Adrenal gland (tissue), 12 donors: ENCODE results near the gene ANKS1B. TPM values are rescaled to one million over a fixed set of nuclear protein-coding genes. Genes with fewer than 3 reads are reported as not detected.

Experiments used
- DNase-seq, 7 donors: peaks; one replicate each; pipeline ENCODE4 v3.0.0-alpha.2; 2019 to 2020
- H3K27ac ChIP-seq, 5 donors: fragments of 200-600 bp; sonication (generic) in 4 of 5; 1 replicate in 3 of 5; 2 replicates in 2 of 5; pipeline versions ENCODE4 v1.5.1 to v1.8.0; 2016 to 2020; ENCODE audit warnings: mild to moderate bottlenecking in 1 of 5
- H3K27me3 ChIP-seq: fragments of 200-600 bp; 2 replicates; pipeline ENCODE4 v1.8.0; 2021
- H3K36me3 ChIP-seq, 2 donors: fragments of 200-600 bp; replicated peaks in 1 of 2; 1 replicate in 1 of 2; 2 replicates in 1 of 2; pipeline versions ENCODE4 v1.5.1 to v1.8.0; 2018 to 2022
- H3K4me1 ChIP-seq, 2 donors: fragments of 200-600 bp; replicated peaks in 1 of 2; 1 replicate in 1 of 2; 2 replicates in 1 of 2; pipeline versions ENCODE4 v1.5.1 to v1.8.0; 2018 to 2021
- H3K4me3 ChIP-seq, 4 donors: fragments of 200-600 bp; sonication (generic) in 3 of 4; one replicate each; pipeline ENCODE4 v1.5.1; 2016 to 2018
- H3K9me3 ChIP-seq, 3 donors: fragments of 200-600 bp; sonication (generic) in 1 of 3; replicated peaks in 1 of 3; 1 replicate in 2 of 3; 2 replicates in 1 of 3; pipeline versions ENCODE4 v1.5.1 to v1.8.0; 2016 to 2021
- POLR2A ChIP-seq, 2 donors: fragments of 450-650 bp; IDR thresholded peaks; one replicate each; pipeline ENCODE4 v1.6.1; 2017; ENCODE audit warnings: antibody characterized with exemption in 2 of 2, mild to moderate bottlenecking in 2 of 2, moderate library complexity in 1 of 2
- WGBS, 4 donors: extraction: QIAGEN DNeasy Blood & Tissue Kit in 2 of 4; methylation state at CpG; one replicate each; pipeline versions ENCODE4 v1.1.5 to v1.1.7; 2013 to 2017; 5-methylcytosine and 5-hydroxymethylcytosine counted together
- intact Hi-C, 2 donors: fragments of 100-400 bp; cut with DNase I; formaldehyde crosslinking; loops; one replicate each; pipeline versions ENCODE4 v1.14.1 to v1.15.0; 2022 to 2023
- polyA plus RNA-seq, 3 donors: library from polyadenylated mRNA; stranded (reverse); fragments of 200-250 nt in 2 of 3; fragments of 350-450 nt in 1 of 3; fragmentation: Illumina TruSeq in 1 of 3; extraction: RNeasy Lipid Tissue Mini Kit (QIAGEN cat#74804) in 1 of 3; gene quantifications; one replicate each; pipeline ENCODE4 v1.2.3, GENCODE V29; 2013 to 2014
- total RNA-seq, 9 donors: library from RNA; depleted of rRNA in 4 of 9; stranded (reverse); fragments of >200 nt in 4 of 9; fragments of 120-200 nt in 1 of 9; fragmentation: NEBNext Ultra II Directional in 1 of 9; extraction: Animal tissue kit (Norgen Biotek cat#: 25700) in 1 of 9; gene quantifications; one replicate each; pipeline versions ENCODE4 v1.1.0 to v1.2.4, GENCODE V29; 2013 to 2023
- TF ChIP-seq, protein P1 (sequence below), 6 experiments: fragments of 450-650 bp in 4 of 6; fragments of 200-600 bp in 2 of 6; sonication (generic) in 1 of 6; IDR thresholded peaks; 1 replicate in 5 of 6; 2 replicates in 1 of 6; pipeline versions ENCODE4 v1.5.1 to v1.8.0; 2016 to 2021; ENCODE audit warnings: antibody characterized with exemption in 6 of 6, mild to moderate bottlenecking in 2 of 6, moderate library complexity in 1 of 6
- donor health status: healthy with polysubstance abuse.
- donor health status: Bipolar disorder and iron deficiency.
- donor health status: DM: yes; HTN: yes; CAD: no.
- donor health status: DM: no; HTN: no; CAD: no.
- donor health status: DM: no; HTN: no; CAD: no.
- donor health status: DM: yes; HTN: yes; CAD: no.

ANKS1B gene
- total and polyA plus RNA-seq, 12 donors, result 1.3 to 28.1 (median 8.0) TPM

GRCh38 chr12:99153293-99153692 lies 831.4 kb downstream of the ANKS1B start:
- Histone ChIP-seq H3K4me1 (no peaks in the 10 kb centered on the region), H3K36me3 (no peaks in the 10 kb centered on the region), H3K9me3 (no peaks in the 10 kb centered on the region), H3K27ac (no peak overlapping the region), H3K27me3 (no peaks in the 10 kb centered on the region), H3K4me3 (no peak overlapping the region)
- TF ChIP-seq, protein P1, sequence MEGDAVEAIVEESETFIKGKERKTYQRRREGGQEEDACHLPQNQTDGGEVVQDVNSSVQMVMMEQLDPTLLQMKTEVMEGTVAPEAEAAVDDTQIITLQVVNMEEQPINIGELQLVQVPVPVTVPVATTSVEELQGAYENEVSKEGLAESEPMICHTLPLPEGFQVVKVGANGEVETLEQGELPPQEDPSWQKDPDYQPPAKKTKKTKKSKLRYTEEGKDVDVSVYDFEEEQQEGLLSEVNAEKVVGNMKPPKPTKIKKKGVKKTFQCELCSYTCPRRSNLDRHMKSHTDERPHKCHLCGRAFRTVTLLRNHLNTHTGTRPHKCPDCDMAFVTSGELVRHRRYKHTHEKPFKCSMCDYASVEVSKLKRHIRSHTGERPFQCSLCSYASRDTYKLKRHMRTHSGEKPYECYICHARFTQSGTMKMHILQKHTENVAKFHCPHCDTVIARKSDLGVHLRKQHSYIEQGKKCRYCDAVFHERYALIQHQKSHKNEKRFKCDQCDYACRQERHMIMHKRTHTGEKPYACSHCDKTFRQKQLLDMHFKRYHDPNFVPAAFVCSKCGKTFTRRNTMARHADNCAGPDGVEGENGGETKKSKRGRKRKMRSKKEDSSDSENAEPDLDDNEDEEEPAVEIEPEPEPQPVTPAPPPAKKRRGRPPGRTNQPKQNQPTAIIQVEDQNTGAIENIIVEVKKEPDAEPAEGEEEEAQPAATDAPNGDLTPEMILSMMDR (IDR thresholded peaks at IDR 0.05), result no peak
- no peak for TF ChIP-seq POLR2A (IDR thresholded peaks at IDR 0.05)
- intact Hi-C loops, result no loop called here
- 74 to 80% (median 78%) methylated on average over 3 of the region's 3 CpGs for WGBS, 4 donors
- DNase-seq, result no peak

DNA sequence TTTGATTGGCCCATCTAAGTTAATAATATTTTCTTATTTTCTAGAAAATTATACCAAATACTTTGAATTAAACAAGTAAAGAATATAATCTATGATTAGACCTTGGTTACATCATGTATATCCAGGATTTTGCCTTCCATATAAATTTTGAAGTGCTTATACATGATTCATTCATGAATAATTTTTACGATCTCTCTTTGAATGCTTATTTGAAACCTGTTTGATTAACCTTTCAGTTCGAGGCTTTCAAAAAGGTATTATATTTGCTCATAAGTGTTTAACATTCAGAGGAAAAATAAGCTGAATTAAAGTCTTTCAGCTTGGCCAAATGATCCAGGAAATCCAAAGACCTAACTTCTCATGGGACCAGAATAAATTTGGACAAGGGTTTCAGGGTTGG lies 832.4 kb downstream of the ANKS1B start:
- H3K4me3 ChIP-seq, result no peak overlapping the region
- H3K9me3 ChIP-seq, result no peaks in the 10 kb centered on the region
- no peaks in the 10 kb centered on the region for H3K27me3 ChIP-seq
- intact Hi-C loops, result no loop called here
- TF ChIP-seq POLR2A (IDR thresholded peaks at IDR 0.05), result no peak
- TF ChIP-seq, protein P1 (IDR thresholded peaks at IDR 0.05), result no peak
- no peaks in the 10 kb centered on the region for H3K4me1 ChIP-seq
- H3K27ac ChIP-seq, result no peak overlapping the region
- H3K36me3 ChIP-seq, result no peaks in the 10 kb centered on the region
- 70 to 76% (median 72%) methylated on average over 2 of the region's 2 CpGs for WGBS, 4 donors
- DNase-seq, result no peak

- Histone ChIP-seq H3K4me1 (no peaks in the 10 kb centered on the region), H3K36me3 (no peaks in the 10 kb centered on the region), H3K27me3 (no peaks in the 10 kb centered on the region), H3K27ac (no peak overlapping the region), H3K4me3 (no peak overlapping the region), H3K9me3 (no peaks in the 10 kb centered on the region)
- DNase-seq, result no peak
- TF ChIP-seq, protein P1 (IDR thresholded peaks at IDR 0.05), result no peak
- TF ChIP-seq POLR2A (IDR thresholded peaks at IDR 0.05), result no peak
- intact Hi-C loops, result no loop called here
Observed at GRCh38 chr12:99151744-99152143, 833.0 kb downstream of the ANKS1B start.

- H3K27ac ChIP-seq, result no peak overlapping the region
- no peaks in the 10 kb centered on the region for H3K9me3 ChIP-seq
- no peaks in the 10 kb centered on the region for H3K27me3 ChIP-seq
- no peaks in the 10 kb centered on the region for H3K4me1 ChIP-seq
- WGBS, 4 donors, result 38 to 58% (median 46%) methylated on average over 2 of the region's 2 CpGs
- H3K4me3 ChIP-seq, result no peak overlapping the region
- no peaks in the 10 kb centered on the region for H3K36me3 ChIP-seq
- no peak for DNase-seq
- intact Hi-C loops, result no loop called here
- TF ChIP-seq POLR2A (IDR thresholded peaks at IDR 0.05), result no peak
- TF ChIP-seq, protein P1 (IDR thresholded peaks at IDR 0.05), result no peak
Observed at GRCh38 chr12:99147130-99147529, 837.6 kb downstream of the ANKS1B start.
